ENCODE data around the gene RAD9A. TPM values are rescaled to one million over a fixed set of nuclear protein-coding genes. Genes with fewer than 3 reads are reported as not detected.
"Not testable (repeated sequence)": the region's sequence is repeated elsewhere in the genome, so short reads cannot be mapped to it uniquely, and the experiment has no call there.

The RAD9A gene
- total RNA-seq, 2 donors from 2014 or later: 22.6 to 49.4 TPM

DNA sequence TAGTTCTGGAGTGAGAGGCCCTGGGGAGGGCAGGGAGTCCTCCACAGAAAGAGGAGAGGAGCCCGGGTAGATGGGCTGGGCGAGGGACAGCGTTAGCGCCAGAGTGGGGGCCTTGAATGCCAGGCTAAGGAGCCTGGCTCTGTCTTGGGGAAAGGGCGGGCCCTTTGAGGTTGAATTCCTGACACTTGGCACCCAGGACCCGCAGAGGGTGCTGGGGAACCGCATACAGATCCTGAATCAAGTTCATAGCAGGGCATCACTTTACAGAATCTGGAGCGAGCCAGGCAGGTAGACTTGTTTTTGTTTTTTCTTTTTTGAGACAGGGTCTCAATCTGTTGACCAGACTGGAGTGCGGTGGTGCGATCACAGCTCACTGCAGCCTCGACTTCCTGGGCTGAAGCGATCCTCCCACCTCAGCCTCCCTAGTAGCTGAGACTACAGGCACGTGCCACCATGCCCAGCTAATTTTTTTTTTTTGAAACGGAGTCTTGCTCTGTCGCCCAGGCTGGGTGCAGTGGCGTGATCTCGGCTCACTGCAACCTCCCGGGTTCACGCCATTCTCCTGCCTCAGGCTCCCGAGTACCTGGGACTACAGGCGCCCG is 29.7 kb downstream of the RAD9A start:
- Histone ChIP-seq H3K4me3 (no peak overlapping the region), H3K36me3 (replicated peaks in 1 of 2; ENCODE audit: insufficient read depth in 1 of 2, low read depth in 2 of 2) (no peaks in the 10 kb centered on the region), H3K27ac (peak overlapping the region; percentile 52 to 98 (median 89)), H3K27me3 (no peaks in the 10 kb centered on the region), H3K9me3 (no peaks in the 10 kb centered on the region), H3K4me1 (peaks cover 43% of the 10 kb centered on the region)
- 67 to 74% methylated on average over 21 to 22 of the region's 22 CpGs for WGBS, 2 donors
- peak in 2 of 3 donors; percentile 70 for TF ChIP-seq POLR2A (IDR thresholded peaks at IDR 0.05)
- TF ChIP-seq, protein P1, sequence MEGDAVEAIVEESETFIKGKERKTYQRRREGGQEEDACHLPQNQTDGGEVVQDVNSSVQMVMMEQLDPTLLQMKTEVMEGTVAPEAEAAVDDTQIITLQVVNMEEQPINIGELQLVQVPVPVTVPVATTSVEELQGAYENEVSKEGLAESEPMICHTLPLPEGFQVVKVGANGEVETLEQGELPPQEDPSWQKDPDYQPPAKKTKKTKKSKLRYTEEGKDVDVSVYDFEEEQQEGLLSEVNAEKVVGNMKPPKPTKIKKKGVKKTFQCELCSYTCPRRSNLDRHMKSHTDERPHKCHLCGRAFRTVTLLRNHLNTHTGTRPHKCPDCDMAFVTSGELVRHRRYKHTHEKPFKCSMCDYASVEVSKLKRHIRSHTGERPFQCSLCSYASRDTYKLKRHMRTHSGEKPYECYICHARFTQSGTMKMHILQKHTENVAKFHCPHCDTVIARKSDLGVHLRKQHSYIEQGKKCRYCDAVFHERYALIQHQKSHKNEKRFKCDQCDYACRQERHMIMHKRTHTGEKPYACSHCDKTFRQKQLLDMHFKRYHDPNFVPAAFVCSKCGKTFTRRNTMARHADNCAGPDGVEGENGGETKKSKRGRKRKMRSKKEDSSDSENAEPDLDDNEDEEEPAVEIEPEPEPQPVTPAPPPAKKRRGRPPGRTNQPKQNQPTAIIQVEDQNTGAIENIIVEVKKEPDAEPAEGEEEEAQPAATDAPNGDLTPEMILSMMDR (IDR thresholded peaks at IDR 0.05): no peak
- intact Hi-C loops (cut with DNase I): no loop called here
- ATAC-seq (peak; percentile 7), DNase-seq (no peak)

DNA sequence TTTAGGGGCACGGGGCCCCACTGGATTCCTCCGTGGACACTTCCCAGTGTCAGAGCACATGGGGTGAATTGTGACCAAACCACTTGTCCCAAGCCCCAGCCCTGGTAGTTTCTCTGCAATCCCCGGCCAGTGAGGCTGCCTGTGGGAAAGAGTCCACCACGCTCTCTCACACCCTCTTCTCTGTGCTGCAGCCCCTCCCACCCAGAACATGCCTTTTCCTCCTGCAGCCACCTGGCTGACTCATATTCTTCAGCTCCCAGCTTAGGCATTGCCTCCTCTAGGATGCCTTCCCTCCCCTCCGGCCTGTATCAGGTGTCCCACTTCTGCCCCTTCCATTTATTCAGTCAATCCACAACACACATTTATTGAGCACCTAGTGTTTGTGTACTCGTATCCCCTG is 31.1 kb downstream of the RAD9A start:
- Histone ChIP-seq H3K4me1 (peaks cover 38% of the 10 kb centered on the region), H3K9me3 (no peaks in the 10 kb centered on the region), H3K4me3 (no peak overlapping the region), H3K27ac (no peak overlapping the region), H3K36me3 (replicated peaks in 1 of 2; ENCODE audit: insufficient read depth in 1 of 2, low read depth in 2 of 2) (no peaks in the 10 kb centered on the region), H3K27me3 (no peaks in the 10 kb centered on the region)
- DNase-seq: no peak
- TF ChIP-seq POLR2A (IDR thresholded peaks at IDR 0.05): no peak
- TF ChIP-seq, protein P1 (IDR thresholded peaks at IDR 0.05): no peak
- intact Hi-C loops (cut with DNase I): no loop called here
- WGBS, 2 donors: 75% methylated on average over 6 of the region's 6 CpGs
- no peak for ATAC-seq

DNA sequence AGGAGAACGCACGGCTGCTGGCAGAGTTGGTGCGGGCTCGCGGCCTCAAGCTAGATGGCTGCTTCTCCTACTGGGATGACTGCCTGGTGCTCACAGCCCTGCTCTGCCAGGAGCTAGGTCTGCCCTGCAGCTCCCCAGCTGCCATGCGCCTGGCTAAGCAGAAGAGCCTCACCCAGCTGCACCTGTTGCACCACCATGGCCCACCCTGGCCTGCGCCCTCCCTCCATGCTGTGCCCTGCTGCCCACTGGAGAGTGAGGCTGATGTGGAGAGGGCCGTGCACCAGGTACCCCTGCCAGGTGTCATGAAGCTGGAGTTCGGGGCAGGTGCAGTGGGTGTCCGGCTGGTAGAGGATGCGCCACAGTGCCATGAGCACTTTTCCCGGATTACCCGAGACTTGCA is 31.7 kb downstream of the RAD9A start:
- ATAC-seq: no peak
- DNase-seq: no peak
- H3K4me1 ChIP-seq: peaks cover 33% of the 10 kb centered on the region
- no peaks in the 10 kb centered on the region for H3K27me3 ChIP-seq
- intact Hi-C loops (cut with DNase I): no loop called here
- TF ChIP-seq, protein P1 (IDR thresholded peaks at IDR 0.05): no peak
- TF ChIP-seq POLR2A (IDR thresholded peaks at IDR 0.05): no peak
- H3K4me3 ChIP-seq: no peak overlapping the region
- WGBS, 2 donors: 94% methylated on average over 5 to 13 of the region's 13 CpGs
- no peak overlapping the region for H3K27ac ChIP-seq
- H3K9me3 ChIP-seq: no peaks in the 10 kb centered on the region
- H3K36me3 ChIP-seq (replicated peaks in 1 of 2; ENCODE audit: insufficient read depth in 1 of 2, low read depth in 2 of 2): no peaks in the 10 kb centered on the region

DNA sequence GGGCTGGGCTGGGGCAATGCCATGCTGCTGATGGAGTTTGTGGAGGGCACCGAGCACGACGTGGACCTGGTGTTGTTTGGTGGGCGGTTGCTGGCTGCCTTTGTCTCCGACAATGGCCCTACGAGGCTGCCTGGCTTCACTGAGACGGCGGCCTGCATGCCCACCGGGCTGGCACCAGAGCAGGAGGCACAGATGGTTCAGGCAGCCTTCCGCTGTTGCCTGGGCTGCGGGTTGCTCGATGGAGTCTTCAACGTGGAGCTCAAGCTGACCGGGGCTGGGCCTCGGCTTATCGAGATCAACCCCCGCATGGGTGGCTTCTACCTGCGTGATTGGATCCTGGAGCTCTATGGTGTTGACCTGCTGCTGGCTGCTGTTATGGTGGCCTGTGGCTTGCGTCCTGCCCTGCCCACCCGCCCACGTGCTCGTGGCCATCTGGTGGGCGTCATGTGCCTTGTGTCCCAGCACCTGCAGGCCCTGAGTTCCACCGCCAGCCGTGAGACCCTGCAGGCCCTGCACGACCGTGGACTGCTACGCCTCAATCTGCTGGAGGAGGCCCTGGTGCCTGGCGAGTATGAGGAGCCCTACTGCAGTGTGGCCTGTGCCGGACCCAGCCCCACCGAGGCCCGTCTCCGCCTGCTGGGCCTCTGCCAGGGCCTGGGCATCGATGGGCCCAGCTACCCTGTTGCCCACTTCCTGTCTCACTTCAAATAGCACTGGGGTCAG is 32.3 kb downstream of the RAD9A start:
- no peak overlapping the region for H3K4me3 ChIP-seq
- H3K36me3 ChIP-seq (replicated peaks in 1 of 2; ENCODE audit: insufficient read depth in 1 of 2, low read depth in 2 of 2): no peaks in the 10 kb centered on the region
- ATAC-seq (no peak), DNase-seq (no peak)
- H3K4me1 ChIP-seq: peaks cover 29% of the 10 kb centered on the region
- intact Hi-C loops (cut with DNase I): no loop called here
- WGBS, 2 donors: 89% methylated on average over 31 of the region's 34 CpGs; no CpG with 5 or more reads in 1 of the 2 donors
- H3K27ac ChIP-seq: no peak overlapping the region
- no peaks in the 10 kb centered on the region for H3K27me3 ChIP-seq
- H3K9me3 ChIP-seq: no peaks in the 10 kb centered on the region
- no peak for TF ChIP-seq POLR2A (IDR thresholded peaks at IDR 0.05)
- TF ChIP-seq, protein P1 (IDR thresholded peaks at IDR 0.05): no peak

DNA sequence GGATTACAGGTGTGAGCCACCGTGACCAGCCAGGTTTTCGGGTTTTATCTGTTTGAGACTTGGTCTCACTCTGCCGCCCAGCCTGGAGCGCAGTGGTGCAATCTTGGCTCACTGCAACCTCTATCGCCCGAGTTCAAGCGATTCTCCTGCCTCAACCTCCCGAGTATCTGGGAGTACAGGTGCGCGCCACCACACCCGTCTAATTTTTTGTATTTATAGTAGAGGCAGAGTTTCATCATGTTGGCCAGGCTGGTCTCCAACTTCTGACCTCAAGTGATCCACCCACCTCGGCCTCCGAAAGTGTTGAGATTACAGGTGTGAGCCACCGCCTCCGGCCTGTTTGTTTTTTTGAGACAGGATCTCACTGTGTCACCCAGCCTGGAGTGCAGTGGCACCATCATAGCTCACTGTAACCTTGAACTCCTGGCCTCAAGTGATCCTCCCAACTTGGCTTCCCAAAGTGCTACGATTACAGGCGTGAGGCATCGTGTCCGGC is 35.6 kb downstream of the RAD9A start:
- peak overlapping the region in 1 of 2 donors; percentile 92 for H3K4me3 ChIP-seq
- H3K9me3 ChIP-seq; intact Hi-C loops (cut with DNase I); ATAC-seq; H3K27me3 ChIP-seq; H3K36me3 ChIP-seq (replicated peaks in 1 of 2; ENCODE audit: insufficient read depth in 1 of 2, low read depth in 2 of 2); DNase-seq: not testable (repeated sequence)
- 59 to 68% methylated on average over 19 of the region's 19 CpGs for WGBS, 2 donors
- peak overlapping the region; percentile 79 to 91 (median 86) for H3K27ac ChIP-seq
- peaks cover 23% of the 10 kb centered on the region for H3K4me1 ChIP-seq

Data from body of pancreas (tissue), 4 donors.